Uterus (tissue), 4 donors: ENCODE results near the gene TMEM178A. TPM values are rescaled to one million over a fixed set of nuclear protein-coding genes. Genes with fewer than 3 reads are reported as not detected.

ENCODE experiments used
- DNase-seq, 2 donors: peaks; one replicate each; pipeline ENCODE4 v3.0.0-alpha.2; 2019 to 2020
- H3K27ac ChIP-seq, 2 donors: fragments of 200-600 bp; sonication (generic); 1 replicate in 1 of 2; 2 replicates in 1 of 2; pipeline ENCODE4 v1.5.1; 2016 to 2018
- H3K27me3 ChIP-seq, 2 donors: fragments of 200-600 bp; sonication (generic); one replicate each; pipeline ENCODE4 v1.5.1; 2018 to 2019; ENCODE audit warnings: control low read depth in 1 of 2
- H3K36me3 ChIP-seq, 2 donors: fragments of 200-600 bp; sonication (generic); one replicate each; pipeline ENCODE4 v1.5.1; 2019; ENCODE audit warnings: control low read depth in 1 of 2
- H3K4me1 ChIP-seq, 2 donors: fragments of 200-600 bp; sonication (generic); one replicate each; pipeline ENCODE4 v1.5.1; 2018 to 2019; ENCODE audit warnings: control low read depth in 1 of 2
- H3K4me3 ChIP-seq, 2 donors: fragments of 200-600 bp; sonication (generic); 1 replicate in 1 of 2; 2 replicates in 1 of 2; pipeline ENCODE4 v1.5.1; 2018 to 2019; ENCODE audit warnings: mild to moderate bottlenecking in 1 of 2
- H3K9me3 ChIP-seq, 2 donors: fragments of 200-600 bp; sonication (generic); one replicate each; pipeline ENCODE4 v1.5.1; 2019; ENCODE audit warnings: control low read depth in 1 of 2
- CTCF ChIP-seq, 4 experiments: fragments of 200-600 bp in 2 of 4; fragments of 450-650 bp in 2 of 4; sonication (generic) in 2 of 4; IDR thresholded peaks; one replicate each; pipeline ENCODE4 v1.5.1; 2016 to 2019; ENCODE audit warnings: antibody characterized with exemption in 4 of 4, mild to moderate bottlenecking in 2 of 4, moderate library complexity in 1 of 4
- POLR2A ChIP-seq, 2 donors: fragments of 450-650 bp; IDR thresholded peaks; one replicate each; pipeline ENCODE4 v1.6.1; 2016; ENCODE audit warnings: antibody characterized with exemption in 2 of 2, mild to moderate bottlenecking in 1 of 2, moderate library complexity in 1 of 2
- intact Hi-C: fragments of 100-400 bp; cut with DNase I; formaldehyde crosslinking; loops from one replicate; pipeline ENCODE4 v1.15.1; 2023; ENCODE audit warnings: low total_unique reads
- total RNA-seq, 4 donors: library from RNA; depleted of rRNA in 3 of 4; stranded (reverse); fragments of >200 nt in 3 of 4; gene quantifications; one replicate each; pipeline versions ENCODE4 v1.1.0 to v1.2.4, GENCODE V29; 2014 to 2023
- donor health status: DM: yes; HTN: yes; CAD: no.

Gene TMEM178A
- total RNA-seq, 4 donors from 2014 or later, result 3.1 to 3.9 TPM; not detected in 2

GRCh38 chr2:39689876-39690275 lies 24.2 kb downstream of the TMEM178A start:
- H3K36me3 ChIP-seq, result no peaks in the 10 kb centered on the region
- H3K4me3 ChIP-seq, result no peak overlapping the region
- intact Hi-C loops, result no loop called here
- H3K27me3 ChIP-seq, result no peaks in the 10 kb centered on the region
- no peaks in the 10 kb centered on the region for H3K4me1 ChIP-seq
- H3K27ac ChIP-seq, result no peak overlapping the region
- no peak for DNase-seq
- TF ChIP-seq CTCF (IDR thresholded peaks at IDR 0.05), result no peak
- no peak for TF ChIP-seq POLR2A (IDR thresholded peaks at IDR 0.05)
- H3K9me3 ChIP-seq, result no peaks in the 10 kb centered on the region

- Histone ChIP-seq H3K4me3 (no peak overlapping the region), H3K36me3 (no peaks in the 10 kb centered on the region), H3K27ac (no peak overlapping the region), H3K9me3 (no peaks in the 10 kb centered on the region), H3K4me1 (no peaks in the 10 kb centered on the region), H3K27me3 (no peaks in the 10 kb centered on the region)
- TF ChIP-seq POLR2A (IDR thresholded peaks at IDR 0.05), result no peak
- TF ChIP-seq CTCF (IDR thresholded peaks at IDR 0.05), result no peak
- DNase-seq, result no peak
- intact Hi-C loops, result no loop called here
Measured at GRCh38 chr2:39693245-39693644, 27.5 kb downstream of the TMEM178A start.

- Histone ChIP-seq H3K36me3 (no peaks in the 10 kb centered on the region), H3K9me3 (no peaks in the 10 kb centered on the region), H3K4me3 (no peak overlapping the region), H3K4me1 (no peaks in the 10 kb centered on the region), H3K27me3 (no peaks in the 10 kb centered on the region), H3K27ac (no peak overlapping the region)
- intact Hi-C loops, result no loop called here
- DNase-seq, result no peak
- TF ChIP-seq CTCF (IDR thresholded peaks at IDR 0.05) (no peak), POLR2A (IDR thresholded peaks at IDR 0.05) (no peak)
Measured at GRCh38 chr2:39696101-39696553, 30.4 kb downstream of the TMEM178A start.

- intact Hi-C loops, result no loop called here
- Histone ChIP-seq H3K9me3 (no peaks in the 10 kb centered on the region), H3K27ac (no peak overlapping the region), H3K4me3 (no peak overlapping the region), H3K36me3 (no peaks in the 10 kb centered on the region), H3K27me3 (no peaks in the 10 kb centered on the region), H3K4me1 (no peaks in the 10 kb centered on the region)
- DNase-seq, result no peak
- no peak for TF ChIP-seq POLR2A (IDR thresholded peaks at IDR 0.05)
- TF ChIP-seq CTCF (IDR thresholded peaks at IDR 0.05), result peak in 3 of 4 experiments; percentile 31 to 43 (median 35)
Measured at GRCh38 chr2:39696838-39697237, 31.1 kb downstream of the TMEM178A start.

- TF ChIP-seq POLR2A (IDR thresholded peaks at IDR 0.05), result no peak
- no peak for TF ChIP-seq CTCF (IDR thresholded peaks at IDR 0.05)
- intact Hi-C loops, result no loop called here
Measured at GRCh38 chr2:39697454-39697853, 31.7 kb downstream of the TMEM178A start.

More at GRCh38 chr2:39697454-39697853, 31.7 kb downstream of the TMEM178A start:
- no peaks in the 10 kb centered on the region for H3K27me3 ChIP-seq
- H3K4me3 ChIP-seq, result no peak overlapping the region
- H3K36me3 ChIP-seq, result no peaks in the 10 kb centered on the region
- no peaks in the 10 kb centered on the region for H3K4me1 ChIP-seq
- peaks cover 0 to 2% of the 10 kb centered on the region in 2 donors for H3K9me3 ChIP-seq
- DNase-seq, result no peak
- H3K27ac ChIP-seq, result no peak overlapping the region
